PC-9 (cell line): ENCODE results near the gene CCDC71L. TPM values are rescaled to one million over a fixed set of nuclear protein-coding genes. Genes with fewer than 3 reads are reported as not detected.
A peak's percentile ranks its signal among the peaks of the same experiment; 100 is the strongest.

Experiments used
- BruUV-seq: library from RNA; stranded (reverse); fragments of 400-500 nt; replicated peaks from 2 replicates; lab custom pipeline; 2021; lab: Mats Ljungman, UMichigan
- CTCF ChIA-PET: fragments of 300-600 bp; sonication (Branson Sonifier 250); formaldehyde crosslinking; loops from one replicate; lab custom pipeline; 2022; ENCODE audit warnings: antibody characterized with exemption; lab: Charles Lee
- POLR2A ChIA-PET: fragments of 300-600 bp; sonication (Branson Sonifier 250); formaldehyde crosslinking; loops from one replicate; lab custom pipeline; 2022; ENCODE audit warnings: antibody characterized with exemption; ENCODE audit not compliant: unreplicated experiment; lab: Charles Lee
- DNase-seq, 2 experiments: peaks; one replicate each; pipeline versions ENCODE4 v3.0.0 to v3.0.0-alpha.2; 2015 to 2022; ENCODE audit warnings: mixed read lengths in 1 of 2
- H2AFZ ChIP-seq: fragments of 200-600 bp; sonication (generic); 2 replicates; pipeline ENCODE4 v1.8.1; 2017; ENCODE audit warnings: antibody characterized with exemption
- H3F3A ChIP-seq: fragments of 200-600 bp; sonication (generic); 2 replicates; pipeline ENCODE4 v1.8.1; 2017; ENCODE audit warnings: antibody characterized with exemption, mild to moderate bottlenecking, low read depth; ENCODE audit not compliant: insufficient read depth
- H3K27ac ChIP-seq: fragments of 200-600 bp; sonication (generic); 2 replicates; pipeline ENCODE4 v1.6.1; 2016; ENCODE audit warnings: mixed run types
- H3K27me3 ChIP-seq: fragments of 200-600 bp; sonication (generic); 2 replicates; pipeline ENCODE4 v1.6.1; 2016; ENCODE audit warnings: low read depth, mixed run types; ENCODE audit not compliant: insufficient read depth
- H3K36me3 ChIP-seq: fragments of 200-600 bp; sonication (generic); 2 replicates; pipeline ENCODE4 v1.6.1; 2016; ENCODE audit warnings: low read depth, mixed run types
- H3K4me1 ChIP-seq: fragments of 200-600 bp; sonication (generic); replicated peaks from 2 replicates; pipeline ENCODE4 v1.6.1; 2016; ENCODE audit warnings: mixed run types; ENCODE audit not compliant: insufficient read depth
- H3K4me2 ChIP-seq: fragments of 200-600 bp; sonication (generic); 2 replicates; pipeline ENCODE4 v1.6.1; 2017; ENCODE audit warnings: mixed run types
- H3K4me3 ChIP-seq: fragments of 200-600 bp; sonication (generic); 2 replicates; pipeline ENCODE4 v1.6.1; 2016; ENCODE audit warnings: mixed run types
- H3K79me2 ChIP-seq: fragments of 200-600 bp; sonication (generic); 2 replicates; pipeline ENCODE4 v1.6.1; 2017; ENCODE audit warnings: low read depth, mixed run types
- H3K9me2 ChIP-seq: fragments of 200-600 bp; sonication (generic); 2 replicates; pipeline ENCODE4 v1.8.1; 2017; ENCODE audit warnings: mild to moderate bottlenecking; ENCODE audit not compliant: insufficient read depth
- H3K9me3 ChIP-seq: fragments of 200-600 bp; sonication (generic); 2 replicates; pipeline ENCODE4 v1.8.1; 2016; ENCODE audit warnings: low read depth; ENCODE audit not compliant: insufficient read depth
- H4K20me1 ChIP-seq: fragments of 200-600 bp; sonication (generic); 2 replicates; pipeline ENCODE4 v1.8.1; 2017; ENCODE audit not compliant: insufficient read depth
- CTCF ChIP-seq: fragments of 200-600 bp; sonication (generic); conservative IDR thresholded peaks from 2 replicates; pipeline ENCODE4 v1.6.1; 2017; ENCODE audit warnings: mixed run types, antibody characterized with exemption, mild to moderate bottlenecking, moderate library complexity
- EZH2 ChIP-seq: fragments of 200-600 bp; sonication (generic); IDR thresholded peaks from 2 replicates; pipeline ENCODE4 v1.8.0; 2017; ENCODE audit warnings: antibody characterized with exemption, low read depth
- intact Hi-C: fragments of 100-400 bp; cut with micrococcal nuclease; formaldehyde crosslinking; loops from one replicate; pipeline ENCODE4 v1.10.0; 2022; ENCODE audit not compliant: unreplicated experiment
- total RNA-seq: library from RNA; stranded (reverse); gene quantifications from 2 replicates; pipeline ENCODE4 v1.2.3, GENCODE V29; 2021

The CCDC71L gene
- total RNA-seq, 1 experiment from 2014 or later = 18.4 TPM

- Histone ChIP-seq H4K20me1 (no peaks in the 10 kb centered on the region), H3K27ac (peak overlapping the region; percentile 71), H3F3A (peaks cover 17% of the 10 kb centered on the region), H3K79me2 (peaks cover 29% of the 10 kb centered on the region), H3K9me3 (no peaks in the 10 kb centered on the region), H2AFZ (no peak overlapping the region), H3K9me2 (no peaks in the 10 kb centered on the region), H3K4me3 (peak overlapping the region; percentile 81), H3K36me3 (no peaks in the 10 kb centered on the region), H3K27me3 (no peaks in the 10 kb centered on the region), H3K4me2 (peak overlapping the region; percentile 86), H3K4me1 (peaks cover 19% of the 10 kb centered on the region)
- intact Hi-C loops = loop anchor here (5.0 kb wide), 1 partner anchor 376 kb away; the partner anchor contains the start of gene NAMPT
- no peak for DNase-seq
- CTCF ChIA-PET = interaction anchor here (0.7 to 3.5 kb wide), 7 partner anchors 15 to 482 kb away, joined by 4 to 23 read pairs (median 7); no protein-coding TSS in a partner anchor
- POLR2A ChIA-PET = interaction anchor here (0.6 to 1.1 kb wide), 5 partner anchors 33 to 481 kb away, joined by 3 to 4 read pairs (median 3); no protein-coding TSS in a partner anchor
- no TSS peak for BruUV-seq
- TF ChIP-seq EZH2 (no peak), CTCF (no peak)
Observed at GRCh38 chr7:106658316-106659165, 2.4 kb downstream of the CCDC71L start.

DNA sequence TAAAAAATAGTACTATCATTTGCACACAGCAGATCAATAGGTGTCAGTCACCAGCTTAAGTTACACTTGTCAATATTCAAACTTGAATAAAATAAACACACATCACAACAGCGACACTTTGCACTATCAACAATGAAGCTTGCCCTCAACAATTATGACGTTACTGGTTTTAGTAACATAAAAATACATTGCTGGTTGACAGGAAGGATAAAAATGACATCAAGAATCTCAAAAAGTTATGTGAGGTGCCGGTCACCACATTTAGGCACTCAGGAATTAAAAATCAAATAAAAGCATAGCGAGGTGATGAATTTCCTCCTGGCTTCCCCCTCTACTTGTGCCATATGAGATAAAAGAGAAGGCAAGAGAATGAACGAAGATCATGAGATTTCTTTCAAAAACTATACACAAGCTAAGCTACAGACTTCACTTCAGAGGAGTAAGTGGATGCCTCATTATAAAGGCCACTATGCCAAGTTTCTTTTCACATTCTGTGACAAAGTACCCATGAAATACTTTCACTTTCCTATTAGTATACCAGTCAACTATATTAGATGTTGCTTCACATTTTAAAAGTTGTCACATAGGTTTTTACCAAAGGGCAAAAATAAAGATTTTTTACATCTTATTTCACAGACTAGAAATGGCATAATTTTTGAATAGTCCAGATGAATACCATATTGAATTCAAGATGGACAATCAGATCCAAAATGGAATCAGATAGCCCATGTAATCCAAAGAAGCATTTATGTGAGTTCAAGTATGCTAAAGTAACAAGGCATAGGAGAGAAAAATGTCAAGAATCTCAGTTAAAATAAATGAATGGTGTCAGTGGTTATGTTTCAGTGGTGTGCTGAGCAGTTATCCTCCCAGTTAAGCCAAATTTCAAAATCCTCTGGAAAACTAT lies 3.6 kb downstream of the CCDC71L start:
- POLR2A ChIA-PET = interaction anchor here (0.6 kb wide), 1 partner anchor 115 kb away, joined by 8 read pairs; no protein-coding TSS in a partner anchor
- H3F3A ChIP-seq = peaks cover 17% of the 10 kb centered on the region
- H3K27me3 ChIP-seq = no peaks in the 10 kb centered on the region
- TF ChIP-seq EZH2 = no peak
- no peak for TF ChIP-seq CTCF
- CTCF ChIA-PET = interaction anchor here (1.1 to 3.5 kb wide), 2 partner anchors 89 to 115 kb away, joined by 4 to 23 read pairs; no protein-coding TSS in a partner anchor
- peaks cover 19% of the 10 kb centered on the region for H3K4me1 ChIP-seq
- no peaks in the 10 kb centered on the region for H3K36me3 ChIP-seq
- no peaks in the 10 kb centered on the region for H3K9me3 ChIP-seq
- peak overlapping the region; percentile 86 for H3K4me2 ChIP-seq
- no peaks in the 10 kb centered on the region for H3K9me2 ChIP-seq
- DNase-seq = no peak
- BruUV-seq = no TSS peak
- peak overlapping the region; percentile 81; the same call in 1 of the 2 replicates for H3K4me3 ChIP-seq
- intact Hi-C loops = loop anchor here (5.0 kb wide), 1 partner anchor 375 kb away; the partner anchor contains the start of gene NAMPT
- peaks cover 29% of the 10 kb centered on the region for H3K79me2 ChIP-seq
- no peak overlapping the region for H2AFZ ChIP-seq
- no peak overlapping the region for H3K27ac ChIP-seq
- H4K20me1 ChIP-seq = no peaks in the 10 kb centered on the region
